Brain microvascular endothelial cell (primary cell): ENCODE results near the gene ASB1.

Experiments
- DNase-seq: peaks from one replicate; pipeline ENCODE4 v3.0.0-alpha.2; 2020
- H3K27ac ChIP-seq: fragments of 250-450 bp; sonication (Bioruptor Pico); 2 replicates; pipeline ENCODE4 v1.5.1; 2020; ENCODE audit warnings: mild to moderate bottlenecking, moderate library complexity
- H3K27me3 ChIP-seq: fragments of 250-450 bp; sonication (Bioruptor Pico); replicated peaks from 2 replicates; pipeline ENCODE4 v1.5.1; 2020; ENCODE audit warnings: mild to moderate bottlenecking
- H3K36me3 ChIP-seq: fragments of 250-450 bp; sonication (Bioruptor Pico); replicated peaks from 2 replicates; pipeline ENCODE4 v1.5.1; 2020; ENCODE audit warnings: mild to moderate bottlenecking
- H3K4me3 ChIP-seq: 2 replicates; pipeline ENCODE4 v1.5.1; 2011; ENCODE audit warnings: low read depth, mild to moderate bottlenecking, control low read depth, low read length, moderate library complexity
- in situ Hi-C: cut with HindIII; loops from 2 replicates; pipeline ENCODE4 v1.10.0; 2017; ENCODE audit warnings: low sequenced_read_pairs, low pct_ligation_motif_present
- TF ChIP-seq, protein P1 (sequence below): IDR thresholded peaks from 2 replicates; pipeline ENCODE4 v1.5.1; 2011; ENCODE audit warnings: low read depth, mild to moderate bottlenecking, moderate library complexity, low read length, control low read depth, inconsistent platforms; ENCODE audit errors: missing control alignments

The ASB1 gene

DNA sequence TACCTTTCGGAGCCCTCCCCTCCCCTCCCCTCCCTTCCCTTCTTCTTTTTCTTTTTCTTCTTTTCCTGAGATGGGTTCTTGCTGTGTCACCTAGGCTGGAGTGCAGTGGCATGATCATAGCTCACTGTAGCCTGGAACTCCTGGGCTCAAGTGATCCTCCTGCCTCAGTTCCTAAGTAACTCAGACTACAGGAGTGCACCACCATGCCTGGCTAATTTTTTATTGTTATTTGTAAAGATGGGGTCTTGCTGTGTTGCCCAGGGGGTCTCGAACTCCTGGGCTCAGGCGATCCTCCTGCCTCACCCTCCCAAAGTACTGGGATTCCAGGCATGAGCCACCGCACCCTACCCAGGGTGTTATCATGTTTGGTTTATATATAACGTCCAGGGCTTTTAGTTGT, 66.7 kb downstream of the ASB1 start:
- in situ Hi-C loops = no loop called here
- no peaks in the 10 kb centered on the region for H3K36me3 ChIP-seq
- DNase-seq = no peak
- no peak overlapping the region for H3K27ac ChIP-seq
- no peak overlapping the region for H3K4me3 ChIP-seq
- no peaks in the 10 kb centered on the region for H3K27me3 ChIP-seq
- TF ChIP-seq, protein P1, sequence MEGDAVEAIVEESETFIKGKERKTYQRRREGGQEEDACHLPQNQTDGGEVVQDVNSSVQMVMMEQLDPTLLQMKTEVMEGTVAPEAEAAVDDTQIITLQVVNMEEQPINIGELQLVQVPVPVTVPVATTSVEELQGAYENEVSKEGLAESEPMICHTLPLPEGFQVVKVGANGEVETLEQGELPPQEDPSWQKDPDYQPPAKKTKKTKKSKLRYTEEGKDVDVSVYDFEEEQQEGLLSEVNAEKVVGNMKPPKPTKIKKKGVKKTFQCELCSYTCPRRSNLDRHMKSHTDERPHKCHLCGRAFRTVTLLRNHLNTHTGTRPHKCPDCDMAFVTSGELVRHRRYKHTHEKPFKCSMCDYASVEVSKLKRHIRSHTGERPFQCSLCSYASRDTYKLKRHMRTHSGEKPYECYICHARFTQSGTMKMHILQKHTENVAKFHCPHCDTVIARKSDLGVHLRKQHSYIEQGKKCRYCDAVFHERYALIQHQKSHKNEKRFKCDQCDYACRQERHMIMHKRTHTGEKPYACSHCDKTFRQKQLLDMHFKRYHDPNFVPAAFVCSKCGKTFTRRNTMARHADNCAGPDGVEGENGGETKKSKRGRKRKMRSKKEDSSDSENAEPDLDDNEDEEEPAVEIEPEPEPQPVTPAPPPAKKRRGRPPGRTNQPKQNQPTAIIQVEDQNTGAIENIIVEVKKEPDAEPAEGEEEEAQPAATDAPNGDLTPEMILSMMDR = no peak

DNA sequence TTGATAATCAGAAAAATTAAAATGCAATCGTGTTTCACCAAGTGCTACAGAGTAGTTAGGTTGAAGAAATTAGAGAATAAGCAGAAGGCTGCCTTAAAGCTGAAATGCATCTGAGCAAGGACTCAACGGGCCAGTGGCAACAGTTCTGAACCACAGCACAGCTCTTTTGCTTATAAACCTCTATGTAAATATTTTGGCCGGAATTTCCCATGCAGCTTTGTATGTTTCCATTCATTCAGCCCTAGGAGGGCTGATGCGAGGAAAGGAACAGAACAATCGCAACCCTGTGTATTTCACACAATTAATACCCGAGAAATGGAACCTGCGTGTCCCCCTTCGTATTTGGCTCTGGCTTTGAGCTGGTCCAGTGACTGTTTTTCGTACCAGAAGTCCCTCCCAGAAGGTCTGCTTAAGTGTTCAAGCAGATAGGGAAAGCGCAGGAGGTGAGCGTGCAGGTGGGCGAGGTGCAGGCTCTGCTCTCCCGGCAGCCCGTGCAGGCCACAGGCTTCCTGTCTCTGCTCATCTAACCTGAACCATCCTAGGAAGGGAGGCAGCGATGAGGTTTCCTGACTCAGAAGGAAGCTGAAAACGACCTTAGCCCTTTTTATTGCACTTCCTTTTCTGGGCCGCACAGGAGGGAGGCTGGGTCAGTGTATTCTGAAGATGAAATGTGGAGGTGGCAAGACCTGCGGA, 67.3 kb downstream of the ASB1 start:
- in situ Hi-C loops = no loop called here
- TF ChIP-seq, protein P1 = no peak
- no peak for DNase-seq
- Histone ChIP-seq H3K36me3 (no peaks in the 10 kb centered on the region), H3K27me3 (no peaks in the 10 kb centered on the region), H3K4me3 (no peak overlapping the region), H3K27ac (no peak overlapping the region)

DNA sequence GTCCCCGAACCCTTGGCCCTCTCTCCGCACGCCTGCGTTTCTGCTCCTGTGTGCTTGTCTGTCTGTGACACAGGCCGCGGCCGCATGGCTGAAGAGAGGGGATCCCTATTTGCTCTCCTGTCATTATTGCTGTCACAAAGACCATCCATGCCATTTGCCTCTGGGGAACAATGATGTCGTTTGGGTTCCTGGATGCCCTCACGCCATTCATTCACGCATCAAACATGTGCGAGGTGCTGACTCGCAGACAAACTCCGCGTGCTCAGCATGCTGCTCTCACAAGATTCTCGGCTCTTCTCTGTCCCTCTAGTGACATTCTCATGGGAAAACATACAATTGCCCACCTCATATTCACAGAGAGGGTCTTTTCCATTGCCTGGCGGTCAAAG, 67.8 kb downstream of the ASB1 start:
- in situ Hi-C loops = no loop called here
- no peak overlapping the region for H3K4me3 ChIP-seq
- H3K27ac ChIP-seq = no peak overlapping the region
- H3K27me3 ChIP-seq = no peaks in the 10 kb centered on the region
- no peaks in the 10 kb centered on the region for H3K36me3 ChIP-seq
- TF ChIP-seq, protein P1 = no peak
- no peak for DNase-seq

DNA sequence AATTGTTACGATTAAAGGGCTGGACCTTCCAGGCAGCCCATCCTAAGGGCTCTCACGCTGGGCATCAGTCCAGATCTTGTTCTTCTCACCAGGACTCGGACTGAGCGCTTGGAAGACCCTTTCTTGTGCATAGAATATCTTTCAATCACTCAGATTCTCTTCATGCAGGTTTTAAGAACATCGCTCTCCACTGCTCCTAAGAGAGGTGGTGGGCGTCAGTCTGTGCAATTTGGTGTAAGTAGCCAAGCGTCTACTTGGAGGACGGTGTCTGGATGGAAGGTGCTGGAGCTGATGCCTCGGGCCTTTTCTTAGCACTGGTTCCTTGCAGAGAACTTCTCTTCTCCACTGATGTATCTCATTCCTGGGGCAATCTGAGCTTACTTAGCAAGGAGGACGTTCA, 68.7 kb downstream of the ASB1 start:
- Histone ChIP-seq H3K27ac (no peak overlapping the region), H3K4me3 (no peak overlapping the region), H3K27me3 (no peaks in the 10 kb centered on the region), H3K36me3 (no peaks in the 10 kb centered on the region)
- no peak for DNase-seq
- TF ChIP-seq, protein P1 = no peak
- in situ Hi-C loops = no loop called here

DNA sequence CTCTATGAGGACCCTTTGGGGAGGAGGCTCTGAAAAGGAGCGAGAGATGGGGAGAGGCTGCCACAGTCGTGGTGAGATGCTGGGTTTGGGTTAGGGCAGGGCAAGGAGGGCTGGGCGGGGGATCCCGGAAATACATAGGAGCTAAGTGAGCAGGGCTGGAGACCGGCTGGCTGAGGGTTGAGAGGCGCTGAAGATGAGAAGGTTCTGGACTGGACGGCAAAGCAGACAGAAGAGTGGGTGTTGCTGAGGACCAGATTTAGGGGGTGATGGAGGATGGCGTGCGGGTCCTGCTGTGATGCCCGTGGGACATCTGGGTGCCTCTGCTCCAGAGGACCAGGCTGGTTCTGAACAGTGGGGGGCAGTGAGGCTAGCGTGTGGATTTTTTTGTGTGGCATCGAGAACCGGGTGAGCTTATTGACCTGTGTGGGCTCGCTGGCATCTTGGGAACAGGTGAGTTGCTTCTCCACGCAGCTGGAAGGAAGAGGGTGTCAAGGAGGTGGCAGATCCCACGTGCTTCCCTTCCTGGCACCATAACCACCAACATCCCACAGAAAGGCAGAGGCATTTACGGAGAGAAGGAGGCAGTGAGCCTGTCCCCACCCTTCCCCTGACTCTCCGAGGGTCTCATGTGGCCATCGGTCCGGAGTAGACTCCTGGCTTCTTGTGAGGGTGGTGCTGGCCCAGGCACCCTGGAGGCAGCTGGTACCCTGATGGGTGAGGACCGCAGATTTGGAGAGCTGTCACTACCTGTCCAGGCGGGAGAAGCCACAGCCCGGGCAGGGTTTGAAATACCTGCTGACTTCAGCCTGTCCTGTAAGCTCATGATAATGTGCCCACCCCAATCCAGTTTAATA, 70.3 kb downstream of the ASB1 start:
- no peak for DNase-seq
- no peaks in the 10 kb centered on the region for H3K27me3 ChIP-seq
- no peaks in the 10 kb centered on the region for H3K36me3 ChIP-seq
- H3K4me3 ChIP-seq = no peak overlapping the region
- no peak overlapping the region for H3K27ac ChIP-seq
- in situ Hi-C loops = no loop called here
- TF ChIP-seq, protein P1 = no peak
